ENCODE results near the gene POC1B.

POC1B gene

GRCh38 chr12:89539426-89540223 is 13.8 kb upstream of the POC1B start:
- in situ Hi-C loops (cut with MboI; ENCODE audit: low sequenced_read_pairs): no loop called here

DNA sequence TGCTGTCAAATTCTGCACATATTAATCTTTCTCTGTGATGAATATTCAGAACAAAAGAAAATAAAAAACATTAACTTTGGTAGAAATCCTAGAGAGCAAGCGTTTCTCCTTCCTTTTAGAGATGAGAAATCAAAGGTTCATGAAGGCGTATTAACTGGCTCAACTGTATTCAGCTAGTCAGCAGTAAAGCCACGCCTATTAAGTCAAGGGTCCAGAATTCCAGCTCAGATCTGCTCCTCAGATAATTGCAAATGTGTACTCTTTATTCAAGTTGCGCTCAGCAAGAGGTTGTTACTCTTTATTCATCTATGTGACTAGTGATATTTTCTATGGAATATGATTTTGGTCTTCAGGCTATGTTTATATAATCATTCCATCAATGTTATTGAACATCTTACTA is 13.1 kb upstream of the POC1B start:
- in situ Hi-C loops (cut with MboI; ENCODE audit: low sequenced_read_pairs): no loop called here

DNA sequence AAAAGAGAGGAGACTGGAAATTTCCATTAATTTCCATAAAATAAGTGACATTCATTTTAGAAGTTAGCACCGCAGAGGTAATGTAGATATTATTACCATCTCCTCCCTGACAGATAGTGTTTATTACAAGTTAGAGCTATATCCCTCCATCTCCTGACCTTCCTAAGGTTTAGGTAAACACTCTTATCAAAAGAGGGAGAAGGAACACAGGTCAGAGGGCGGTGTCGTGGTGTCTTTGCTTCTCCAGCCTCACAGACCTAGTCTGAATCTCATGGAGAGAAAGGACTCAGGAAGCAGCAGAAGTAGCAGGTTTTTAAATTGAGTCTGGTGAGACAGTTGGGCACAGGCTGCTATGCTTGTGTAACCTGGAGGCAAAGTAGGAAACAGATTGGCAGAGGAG is 11.5 kb upstream of the POC1B start:
- in situ Hi-C loops (cut with MboI; ENCODE audit: low sequenced_read_pairs): no loop called here

DNA sequence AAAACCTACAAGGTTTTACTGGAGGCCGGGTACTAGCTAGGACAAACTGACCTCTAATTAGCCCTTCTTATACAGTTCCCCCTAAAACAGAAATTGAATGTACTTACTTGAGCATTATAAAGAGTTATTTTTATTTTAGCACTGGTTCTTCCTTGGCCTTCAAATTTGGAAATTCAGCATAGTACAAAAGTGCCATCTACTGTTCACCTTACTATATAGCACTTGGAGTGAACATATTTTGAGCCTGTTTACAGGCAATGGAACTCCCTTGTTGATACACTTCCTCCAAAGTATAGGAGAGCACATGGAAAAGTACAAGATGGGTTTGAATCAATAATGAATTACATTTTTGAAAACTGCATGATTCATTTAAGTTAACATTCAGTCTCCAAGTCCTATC is 3.9 kb upstream of the POC1B start:
- in situ Hi-C loops (cut with MboI; ENCODE audit: low sequenced_read_pairs): loop anchor here (10.0 kb wide), 1 partner anchor 515 kb away; no protein-coding TSS in a partner anchor

DNA sequence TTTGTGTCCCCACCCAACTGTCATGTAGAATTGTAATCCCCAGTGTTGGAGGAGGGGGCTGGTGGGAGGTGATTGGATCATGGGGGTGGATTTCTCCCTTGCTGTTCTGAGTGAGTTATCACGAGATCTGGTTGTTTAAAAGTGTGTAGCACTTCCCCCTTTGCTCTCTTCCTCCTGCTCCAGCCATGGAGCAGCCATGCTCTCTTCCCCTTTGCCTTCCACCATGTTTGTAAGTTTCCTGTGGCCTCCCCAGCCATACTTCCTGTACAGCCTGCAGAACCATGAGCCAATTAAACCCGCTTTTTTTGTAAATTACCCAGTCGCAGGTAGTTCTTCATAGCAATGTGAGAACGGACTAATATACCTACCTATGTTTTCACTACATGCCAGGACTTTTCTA is 2.6 kb upstream of the POC1B start:
- in situ Hi-C loops (cut with MboI; ENCODE audit: low sequenced_read_pairs): loop anchor here (10.0 kb wide), 1 partner anchor 514 kb away; no protein-coding TSS in a partner anchor

GRCh38 chr12:89525305-89525823 is 483 bp downstream of the POC1B start:
- in situ Hi-C loops (cut with MboI; ENCODE audit: low sequenced_read_pairs): loop anchor here (10.0 kb wide), 1 partner anchor 511 kb away; no protein-coding TSS in a partner anchor

DNA sequence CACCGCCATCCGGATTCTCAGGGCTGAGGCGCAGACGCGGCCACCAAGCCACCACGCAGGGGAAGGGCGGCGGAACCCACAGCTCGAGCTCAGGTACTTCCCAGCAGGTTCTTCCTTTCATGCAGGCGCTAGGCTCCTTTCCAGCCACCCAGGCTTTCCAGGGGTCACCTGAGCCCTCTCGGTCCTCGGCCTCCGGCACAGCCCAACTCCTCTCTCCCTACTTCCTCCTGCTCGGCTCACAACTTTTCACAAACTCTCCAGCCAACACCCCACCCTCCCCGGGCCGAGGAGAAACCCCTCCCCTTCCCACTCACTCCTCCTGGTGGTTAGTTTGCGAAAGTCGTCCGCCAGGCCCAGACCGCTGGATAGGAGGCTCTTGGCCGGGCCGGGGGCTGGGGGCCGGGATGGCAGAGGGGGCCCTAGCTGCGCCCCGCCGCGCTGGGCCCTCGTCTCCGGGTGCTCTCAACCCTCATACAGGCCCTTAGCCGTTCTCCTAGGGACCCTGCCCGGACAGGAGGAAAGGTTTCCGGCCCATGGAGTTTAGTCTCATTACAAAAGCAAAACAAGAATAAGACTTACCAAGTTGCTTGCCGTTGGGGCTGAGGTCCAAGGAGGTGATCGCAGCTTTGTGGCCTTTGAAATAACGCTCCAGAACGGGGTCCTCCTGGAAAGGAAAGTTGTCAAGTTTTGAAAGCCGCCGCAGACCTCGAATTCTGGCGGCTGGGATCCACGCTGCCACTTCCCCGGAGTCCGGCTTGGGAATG is 1.1 kb downstream of the POC1B start, which contains the start of gene GALNT4:
TSS of gene GALNT4 (minus strand) at position 256 of the 764 bp plus-strand sequence. CDS start at position 9, 247 bp downstream.
- in situ Hi-C loops (cut with MboI; ENCODE audit: low sequenced_read_pairs): loop anchor here (10.0 to 25.0 kb wide), 2 partner anchors 510 to 1387 kb away; partner anchors contain the start of genes CEP290 and TMTC3

- in situ Hi-C loops (cut with MboI; ENCODE audit: low sequenced_read_pairs): loop anchor here (10.0 to 25.0 kb wide), 2 partner anchors 509 to 1387 kb away; partner anchors contain the start of genes CEP290 and TMTC3
Observed at GRCh38 chr12:89523843-89524540, 1.9 kb downstream of the POC1B start.

GRCh38 chr12:89523393-89523792 is 2.5 kb downstream of the POC1B start:
- in situ Hi-C loops (cut with MboI; ENCODE audit: low sequenced_read_pairs): loop anchor here (10.0 to 25.0 kb wide), 2 partner anchors 509 to 1386 kb away; partner anchors contain the start of genes CEP290 and TMTC3

DNA sequence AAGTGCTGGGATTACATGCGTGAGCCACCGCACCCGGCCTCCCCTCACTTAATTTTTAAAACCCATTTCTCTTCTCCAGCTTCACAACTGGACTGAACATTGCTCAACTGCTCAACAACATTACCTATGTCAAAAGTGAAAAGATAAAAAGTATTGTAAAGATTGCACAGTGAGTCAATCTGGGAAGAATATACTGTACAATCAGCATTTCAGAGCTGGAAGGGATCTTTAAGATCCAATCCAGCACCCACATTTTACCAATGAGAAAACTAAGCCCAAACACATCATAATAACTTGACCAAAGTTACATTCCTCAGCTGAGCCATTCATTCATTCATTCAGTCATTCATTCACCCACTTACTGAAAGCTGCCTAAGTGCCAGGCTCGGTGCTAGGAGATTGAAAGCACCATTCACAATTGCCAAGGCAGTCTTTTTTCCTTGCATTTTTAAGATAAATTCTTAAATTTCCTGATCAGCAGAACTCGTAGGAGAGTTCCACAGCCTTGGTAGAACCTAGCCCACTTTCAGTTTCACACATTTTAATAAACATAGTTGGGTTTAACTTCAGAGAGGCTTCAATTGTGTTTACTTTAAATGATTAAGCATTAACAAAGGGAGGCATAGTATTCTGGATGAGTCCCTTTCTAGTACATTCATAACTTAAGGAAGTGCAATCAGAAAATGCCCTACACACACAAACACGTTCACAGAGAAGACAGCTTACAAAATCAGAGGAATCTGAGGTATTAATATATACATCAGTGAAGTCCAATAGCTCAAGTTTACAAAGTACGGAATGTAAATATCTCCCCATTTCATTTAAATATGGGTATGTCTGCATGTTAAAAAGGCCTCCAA is 4.3 kb downstream of the POC1B start:
- in situ Hi-C loops (cut with MboI; ENCODE audit: low sequenced_read_pairs): loop anchor here (10.0 to 25.0 kb wide), 2 partner anchors 507 to 1384 kb away; partner anchors contain the start of genes CEP290 and TMTC3

GRCh38 chr12:89517720-89518119 is 8.1 kb downstream of the POC1B start:
- in situ Hi-C loops (cut with MboI; ENCODE audit: low sequenced_read_pairs): loop anchor here (25.0 kb wide), 1 partner anchor 1380 kb away; the partner anchor contains the start of genes CEP290 and TMTC3

DNA sequence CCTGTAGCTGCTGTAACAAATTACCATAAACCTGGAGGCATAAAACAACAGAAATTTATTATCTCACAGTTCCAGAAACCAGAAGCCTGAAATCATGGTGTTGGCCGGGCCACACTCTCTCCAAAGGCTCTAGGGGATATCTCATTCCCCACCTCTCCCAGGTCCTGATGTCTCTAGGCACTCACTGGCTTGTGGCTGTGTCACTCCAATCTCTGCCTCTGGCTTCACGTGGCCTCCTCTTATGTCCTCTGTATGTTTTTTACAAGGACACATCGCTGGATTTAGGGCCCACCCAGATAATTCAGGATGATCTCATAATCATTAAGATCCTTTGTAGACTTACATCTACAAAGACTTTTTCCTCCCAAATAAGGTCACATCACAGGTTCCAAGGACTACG is 9.2 kb downstream of the POC1B start:
- in situ Hi-C loops (cut with MboI; ENCODE audit: low sequenced_read_pairs): loop anchor here (25.0 kb wide), 1 partner anchor 1379 kb away; the partner anchor contains the start of genes CEP290 and TMTC3

- in situ Hi-C loops (cut with MboI; ENCODE audit: low sequenced_read_pairs): loop anchor here (25.0 kb wide), 1 partner anchor 1377 kb away; the partner anchor contains the start of genes CEP290 and TMTC3
Observed at GRCh38 chr12:89514751-89515150, 11.1 kb downstream of the POC1B start.

- in situ Hi-C loops (cut with MboI; ENCODE audit: low sequenced_read_pairs): loop anchor here (25.0 kb wide), 1 partner anchor 1376 kb away; the partner anchor contains the start of genes CEP290 and TMTC3
Observed at GRCh38 chr12:89513544-89513943, 12.3 kb downstream of the POC1B start.

DNA sequence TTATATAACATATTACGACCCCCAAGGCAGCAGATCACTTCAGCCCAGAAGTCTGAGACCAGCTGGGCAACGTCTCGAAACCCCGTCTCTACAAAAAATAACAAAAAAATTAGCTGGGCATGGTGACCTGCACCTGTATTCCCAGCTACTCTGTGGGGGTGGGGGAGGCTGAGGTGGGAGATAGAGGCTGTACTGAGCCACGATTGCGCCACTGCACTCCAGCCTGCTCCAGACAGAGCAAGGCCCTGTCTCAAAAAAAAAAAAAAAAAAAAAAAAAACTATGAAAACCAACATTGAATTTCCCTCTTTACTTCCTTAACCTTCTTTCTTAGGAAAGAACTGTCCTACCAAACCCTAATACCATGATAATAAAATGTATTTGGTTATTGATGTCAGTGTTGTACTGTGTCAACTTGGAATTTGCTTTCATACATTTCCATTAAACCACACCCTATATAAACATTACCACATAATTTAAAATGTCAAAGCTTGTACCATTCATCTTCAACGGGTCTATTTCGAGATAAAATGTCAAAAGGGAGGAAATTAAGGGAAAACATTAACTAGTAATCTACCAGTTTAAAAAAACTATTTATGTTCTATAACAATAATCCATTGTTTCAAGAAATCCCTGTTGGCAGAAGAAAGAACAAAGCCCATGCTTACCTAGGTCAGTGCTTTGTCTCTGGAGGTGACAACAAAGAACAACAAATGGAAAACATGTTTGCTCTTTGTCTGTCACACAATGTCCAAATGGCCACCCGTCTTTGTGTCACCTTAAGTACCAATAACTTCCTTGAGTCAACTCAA is 18.6 kb downstream of the POC1B start:
- in situ Hi-C loops (cut with MboI; ENCODE audit: low sequenced_read_pairs): loop anchor here (25.0 kb wide), 1 partner anchor 1370 kb away; the partner anchor contains the start of genes CEP290 and TMTC3

DNA sequence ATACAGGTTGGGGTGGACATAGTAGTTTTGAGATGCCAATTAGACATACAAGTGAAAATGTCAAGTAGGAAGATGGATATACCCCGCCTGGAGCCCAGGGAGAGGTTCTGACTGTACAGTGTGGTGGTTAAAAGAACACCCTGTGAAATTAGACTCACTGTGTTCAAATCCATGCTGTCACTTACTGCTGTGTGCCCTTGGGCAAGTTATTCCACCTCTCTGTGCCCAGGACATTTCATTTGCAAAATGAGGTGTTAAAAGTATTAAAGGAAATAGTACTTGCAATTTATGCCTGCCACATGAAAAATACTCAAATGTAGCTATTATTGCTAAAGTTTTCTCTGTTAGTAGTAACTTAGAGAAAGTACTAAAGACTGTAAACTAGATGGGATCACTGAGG is 19.8 kb downstream of the POC1B start:
- in situ Hi-C loops (cut with MboI; ENCODE audit: low sequenced_read_pairs): loop anchor here (25.0 kb wide), 1 partner anchor 1369 kb away; the partner anchor contains the start of genes CEP290 and TMTC3

DNA sequence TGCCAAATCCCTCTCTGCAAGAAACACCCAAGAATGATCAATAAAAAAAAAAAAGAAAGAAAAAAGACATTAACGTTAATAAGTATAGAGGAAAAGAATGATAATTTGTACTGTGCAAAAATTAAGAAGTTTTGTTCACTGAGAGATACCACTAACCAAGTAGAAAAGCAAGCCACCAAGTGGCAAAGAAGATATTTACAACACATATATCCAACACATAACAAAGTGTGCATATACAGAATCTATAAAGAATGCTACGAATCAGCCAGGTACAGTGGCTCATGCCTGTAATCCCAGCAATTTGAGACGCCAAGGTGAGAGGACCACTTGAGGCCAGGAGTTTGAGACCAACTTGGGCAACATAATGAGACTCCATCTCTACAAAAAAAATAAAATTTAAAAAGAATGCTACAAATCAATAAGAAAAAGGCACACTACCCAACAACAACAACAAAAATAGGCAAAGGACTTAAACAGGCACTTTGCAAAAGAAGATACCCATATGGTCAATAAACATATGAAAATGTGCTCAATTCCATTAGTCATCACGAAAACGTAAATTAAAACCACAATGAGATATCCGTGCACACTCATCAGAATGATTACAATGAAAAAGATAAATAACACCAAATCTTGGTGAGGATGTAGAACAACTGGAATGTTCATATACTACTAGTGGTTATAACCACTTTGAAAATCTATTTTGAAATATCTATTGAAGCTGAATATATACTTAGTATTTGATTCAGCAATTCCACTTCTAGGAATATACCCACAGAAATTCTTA is 21.1 kb downstream of the POC1B start:
- in situ Hi-C loops (cut with MboI; ENCODE audit: low sequenced_read_pairs): loop anchor here (25.0 kb wide), 1 partner anchor 1367 kb away; the partner anchor contains the start of genes CEP290 and TMTC3
